ENCODE results near the gene CHML. TPM values are rescaled to one million over a fixed set of nuclear protein-coding genes. Genes with fewer than 3 reads are reported as not detected.

The CHML gene
- total RNA-seq, 6 experiments from 2014 or later = 15.2 to 17.9 (median 16.5) TPM

- DNase-seq = no peak
- H3K36me3 Mint-ChIP-seq (ENCODE audit: low read depth) = no peaks in the 10 kb centered on the region
- no peak overlapping the region for H3K27ac Mint-ChIP-seq
- H3K9me3 Mint-ChIP-seq = no peaks in the 10 kb centered on the region
- peaks cover 6% of the 10 kb centered on the region for H3K4me1 Mint-ChIP-seq (ENCODE audit: low read depth)
- no peak for TF ChIP-seq CTCF (IDR thresholded peaks at IDR 0.05)
- H3K27me3 Mint-ChIP-seq (ENCODE audit: insufficient read depth) = peaks cover 4% of the 10 kb centered on the region; the same call in 1 of the 2 replicates
- no peak overlapping the region for H3K4me3 Mint-ChIP-seq
These were observed 14.5 kb upstream of the CHML start for GRCh38 chr1:241654641-241655040.

GRCh38 chr1:241654019-241654418 lies 13.8 kb upstream of the CHML start:
- Mint-ChIP-seq H3K36me3 (ENCODE audit: low read depth) (no peaks in the 10 kb centered on the region), H3K27me3 (ENCODE audit: insufficient read depth) (peaks cover 4% of the 10 kb centered on the region; the same call in 1 of the 2 replicates), H3K4me1 (ENCODE audit: low read depth) (peaks cover 6% of the 10 kb centered on the region), H3K9me3 (no peaks in the 10 kb centered on the region), H3K4me3 (no peak overlapping the region), H3K27ac (no peak overlapping the region)
- TF ChIP-seq CTCF (IDR thresholded peaks at IDR 0.05) = no peak
- no peak for DNase-seq

- Mint-ChIP-seq H3K27me3 (ENCODE audit: insufficient read depth) (peaks cover 4% of the 10 kb centered on the region; the same call in 1 of the 2 replicates), H3K4me1 (ENCODE audit: low read depth) (peaks cover 7% of the 10 kb centered on the region; the same call in 1 of the 2 replicates), H3K4me3 (no peak within 1 kb of the TSS), H3K36me3 (ENCODE audit: low read depth) (no peaks in the 10 kb centered on the region), H3K27ac (no peak within 1 kb of the TSS), H3K9me3 (no peaks in the 10 kb centered on the region)
- no peak for TF ChIP-seq CTCF (IDR thresholded peaks at IDR 0.05)
- DNase-seq = no peak
These were observed 11.8 kb upstream of the CHML start, which contains the start of gene WDR64 for GRCh38 chr1:241652012-241652411. TSS of gene WDR64 (plus strand) at chr1:241652281. CDS start at chr1:241652485, 204 bp downstream.

- no peak for DNase-seq
- Mint-ChIP-seq H3K27ac (no peak overlapping the region), H3K27me3 (ENCODE audit: insufficient read depth) (peaks cover 10% of the 10 kb centered on the region), H3K36me3 (ENCODE audit: low read depth) (no peaks in the 10 kb centered on the region), H3K4me1 (ENCODE audit: low read depth) (peaks cover 7% of the 10 kb centered on the region; the same call in 1 of the 2 replicates), H3K9me3 (no peaks in the 10 kb centered on the region), H3K4me3 (no peak overlapping the region)
- TF ChIP-seq CTCF (IDR thresholded peaks at IDR 0.05) = no peak
These were observed 8.0 kb upstream of the CHML start for GRCh38 chr1:241648159-241648558.

- H3K36me3 Mint-ChIP-seq (ENCODE audit: low read depth) = no peaks in the 10 kb centered on the region
- peaks cover 10% of the 10 kb centered on the region for H3K27me3 Mint-ChIP-seq (ENCODE audit: insufficient read depth)
- H3K9me3 Mint-ChIP-seq = no peaks in the 10 kb centered on the region; the same call in 1 of the 2 replicates
- no peak for TF ChIP-seq CTCF (IDR thresholded peaks at IDR 0.05)
- H3K4me3 Mint-ChIP-seq = no peak overlapping the region
- H3K4me1 Mint-ChIP-seq (ENCODE audit: low read depth) = peaks cover 7% of the 10 kb centered on the region; the same call in 1 of the 2 replicates
- no peak for DNase-seq
- no peak overlapping the region for H3K27ac Mint-ChIP-seq
These were observed 7.5 kb upstream of the CHML start for GRCh38 chr1:241647658-241648057.

All from HFFc6 (cell line).